ENCODE results near the gene C1orf198.

The C1orf198 gene

GRCh38 chr1:230867903-230868735 is at the start of gene C1orf198:
Gene C1orf198 (minus strand): TSS chr1:230868521. CDS start chr1:230868512, 9 bp downstream.
- in situ Hi-C loops (cut with HindIII; ENCODE audit: low pct_unique_long_range_greater_than_20kb, low sequenced_read_pairs), result no loop called here
- DNase-seq (ENCODE audit: low read depth in 1 of 2, low spot score in 1 of 2), result peak; percentile 75 to 84

GRCh38 chr1:230917284-230918135 is 49.2 kb upstream of the C1orf198 start:
- TF ChIP-seq JUND (IDR thresholded peaks at IDR 0.05; ENCODE audit: low read depth), result no peak
- peak; percentile 46 to 91 for DNase-seq (ENCODE audit: low read depth in 1 of 2, low spot score in 1 of 2)
- in situ Hi-C loops (cut with HindIII; ENCODE audit: low pct_unique_long_range_greater_than_20kb, low sequenced_read_pairs), result no loop called here

More at GRCh38 chr1:230867903-230868735, at the start of gene C1orf198:
- no peak for TF ChIP-seq JUND (IDR thresholded peaks at IDR 0.05; ENCODE audit: low read depth)

GRCh38 chr1:230916587-230917283 is 48.4 kb upstream of the C1orf198 start:
- in situ Hi-C loops (cut with HindIII; ENCODE audit: low pct_unique_long_range_greater_than_20kb, low sequenced_read_pairs), result no loop called here
- TF ChIP-seq JUND (IDR thresholded peaks at IDR 0.05; ENCODE audit: low read depth), result no peak
- no peak for DNase-seq (ENCODE audit: low read depth in 1 of 2, low spot score in 1 of 2)

- no peak for TF ChIP-seq JUND (IDR thresholded peaks at IDR 0.05; ENCODE audit: low read depth)
- in situ Hi-C loops (cut with HindIII; ENCODE audit: low pct_unique_long_range_greater_than_20kb, low sequenced_read_pairs), result no loop called here
- no peak for DNase-seq (ENCODE audit: low read depth in 1 of 2, low spot score in 1 of 2)
These were observed 46.8 kb upstream of the C1orf198 start for GRCh38 chr1:230915078-230915477.

- DNase-seq (ENCODE audit: low read depth in 1 of 2, low spot score in 1 of 2), result no peak
- no peak for TF ChIP-seq JUND (IDR thresholded peaks at IDR 0.05; ENCODE audit: low read depth)
- in situ Hi-C loops (cut with HindIII; ENCODE audit: low pct_unique_long_range_greater_than_20kb, low sequenced_read_pairs), result no loop called here
These were observed 45.2 kb upstream of the C1orf198 start for GRCh38 chr1:230913496-230913895.

GRCh38 chr1:230910755-230911117 is 42.4 kb upstream of the C1orf198 start:
- no peak for TF ChIP-seq JUND (IDR thresholded peaks at IDR 0.05; ENCODE audit: low read depth)
- DNase-seq (ENCODE audit: low read depth in 1 of 2, low spot score in 1 of 2), result no peak
- in situ Hi-C loops (cut with HindIII; ENCODE audit: low pct_unique_long_range_greater_than_20kb, low sequenced_read_pairs), result no loop called here

GRCh38 chr1:230909974-230910754 is 41.8 kb upstream of the C1orf198 start:
- in situ Hi-C loops (cut with HindIII; ENCODE audit: low pct_unique_long_range_greater_than_20kb, low sequenced_read_pairs), result no loop called here
- no peak for DNase-seq (ENCODE audit: low read depth in 1 of 2, low spot score in 1 of 2)
- no peak for TF ChIP-seq JUND (IDR thresholded peaks at IDR 0.05; ENCODE audit: low read depth)

- no peak for TF ChIP-seq JUND (IDR thresholded peaks at IDR 0.05; ENCODE audit: low read depth)
- DNase-seq (ENCODE audit: low read depth in 1 of 2, low spot score in 1 of 2), result no peak
- in situ Hi-C loops (cut with HindIII; ENCODE audit: low pct_unique_long_range_greater_than_20kb, low sequenced_read_pairs), result no loop called here
These were observed 39.3 kb upstream of the C1orf198 start for GRCh38 chr1:230907472-230908205.

GRCh38 chr1:230906226-230906625 is 37.9 kb upstream of the C1orf198 start:
- no peak for DNase-seq (ENCODE audit: low read depth in 1 of 2, low spot score in 1 of 2)
- in situ Hi-C loops (cut with HindIII; ENCODE audit: low pct_unique_long_range_greater_than_20kb, low sequenced_read_pairs), result no loop called here
- TF ChIP-seq JUND (IDR thresholded peaks at IDR 0.05; ENCODE audit: low read depth), result no peak

GRCh38 chr1:230905733-230906132 is 37.4 kb upstream of the C1orf198 start:
- no peak for TF ChIP-seq JUND (IDR thresholded peaks at IDR 0.05; ENCODE audit: low read depth)
- DNase-seq (ENCODE audit: low read depth in 1 of 2, low spot score in 1 of 2), result no peak
- in situ Hi-C loops (cut with HindIII; ENCODE audit: low pct_unique_long_range_greater_than_20kb, low sequenced_read_pairs), result no loop called here

- no peak for DNase-seq (ENCODE audit: low read depth in 1 of 2, low spot score in 1 of 2)
- in situ Hi-C loops (cut with HindIII; ENCODE audit: low pct_unique_long_range_greater_than_20kb, low sequenced_read_pairs), result no loop called here
- no peak for TF ChIP-seq JUND (IDR thresholded peaks at IDR 0.05; ENCODE audit: low read depth)
These were observed 34.1 kb upstream of the C1orf198 start for GRCh38 chr1:230902349-230902923.
